ENCODE results near the gene DNAJC3. TPM values are rescaled to one million over a fixed set of nuclear protein-coding genes. Genes with fewer than 3 reads are reported as not detected.

The DNAJC3 gene, protein sequence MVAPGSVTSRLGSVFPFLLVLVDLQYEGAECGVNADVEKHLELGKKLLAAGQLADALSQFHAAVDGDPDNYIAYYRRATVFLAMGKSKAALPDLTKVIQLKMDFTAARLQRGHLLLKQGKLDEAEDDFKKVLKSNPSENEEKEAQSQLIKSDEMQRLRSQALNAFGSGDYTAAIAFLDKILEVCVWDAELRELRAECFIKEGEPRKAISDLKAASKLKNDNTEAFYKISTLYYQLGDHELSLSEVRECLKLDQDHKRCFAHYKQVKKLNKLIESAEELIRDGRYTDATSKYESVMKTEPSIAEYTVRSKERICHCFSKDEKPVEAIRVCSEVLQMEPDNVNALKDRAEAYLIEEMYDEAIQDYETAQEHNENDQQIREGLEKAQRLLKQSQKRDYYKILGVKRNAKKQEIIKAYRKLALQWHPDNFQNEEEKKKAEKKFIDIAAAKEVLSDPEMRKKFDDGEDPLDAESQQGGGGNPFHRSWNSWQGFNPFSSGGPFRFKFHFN
- total RNA-seq = 30.0 TPM
- long read RNA-seq, full-length matches to known transcripts = 7 of 11 reads
- long read RNA-seq, partial matches to known transcripts = 2 of 11 reads
- long read RNA-seq, other reads (novel, unspliced or antisense) = 2 of 11 reads

DNA sequence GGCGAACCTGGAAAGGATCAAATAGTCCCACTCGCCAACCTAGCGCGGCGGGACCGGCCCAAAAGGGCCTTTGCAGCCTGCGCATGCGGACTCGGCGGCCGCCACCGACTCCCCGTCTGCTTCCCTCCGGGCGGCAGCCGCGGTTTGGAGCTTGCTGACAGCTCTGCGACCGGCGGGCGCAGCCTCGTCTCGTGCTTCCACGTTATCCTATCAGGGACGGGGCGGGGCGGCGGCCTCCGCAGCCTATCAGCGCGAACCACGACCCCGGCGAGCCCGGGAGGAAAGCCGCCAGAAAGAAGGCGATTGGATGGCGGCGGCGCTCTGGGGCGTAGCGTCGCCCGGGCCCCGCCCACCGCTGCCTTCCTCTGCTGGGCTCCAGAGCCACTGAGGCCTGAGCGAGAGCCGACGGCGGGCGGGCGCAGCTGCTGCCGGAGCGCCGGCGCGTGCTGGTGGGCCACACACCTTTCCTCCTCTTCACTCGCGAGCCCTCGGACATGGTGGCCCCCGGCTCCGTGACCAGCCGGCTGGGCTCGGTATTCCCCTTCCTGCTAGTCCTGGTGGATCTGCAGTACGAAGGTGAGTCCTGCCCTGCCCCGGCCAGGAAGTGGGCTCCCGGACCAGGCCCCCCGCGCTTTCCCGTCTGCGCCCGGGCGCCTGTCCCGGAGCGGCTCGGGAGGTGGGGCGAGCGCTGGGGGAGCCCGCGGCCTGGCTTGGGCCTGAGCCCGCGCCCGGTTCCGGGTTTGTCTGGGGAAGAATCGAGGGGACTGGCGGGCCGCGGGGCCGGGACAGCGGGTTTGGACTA is at the start of gene DNAJC3:
Gene DNAJC3, plus strand, starts transcription at position 378 of the 802 bp plus-strand sequence. Its CDS starts 117 bp downstream, at position 495.
- intact Hi-C loops (cut with DNase I) = loop anchor here (5.0 kb wide), 1 partner anchor 180 kb away; no protein-coding TSS in a partner anchor
- peak; percentile 100 for DNase-seq (ENCODE audit: missing footprints)

DNA sequence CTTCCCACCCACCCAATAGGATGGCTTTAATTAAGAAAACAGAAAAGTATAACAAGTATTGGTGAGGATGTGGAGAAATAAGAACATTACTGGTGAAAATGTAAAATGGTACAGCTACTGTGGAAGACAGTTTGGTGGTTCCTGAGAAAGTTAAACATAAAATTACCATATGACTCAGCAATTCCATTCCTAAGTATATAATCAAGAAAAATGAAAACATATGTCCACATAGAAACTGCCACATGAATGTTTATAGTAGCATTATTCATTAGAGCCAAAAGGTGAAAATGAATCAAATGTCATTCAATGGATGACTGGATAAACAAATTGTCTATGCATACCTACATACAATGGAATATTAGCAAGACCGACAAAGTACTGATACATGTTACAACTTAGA is 49.3 kb upstream of the DNAJC3 start:
- intact Hi-C loops (cut with DNase I) = no loop called here
- ATAC-seq (no peak), DNase-seq (ENCODE audit: missing footprints) (no peak)

More for the DNA sequence above, at the start of gene DNAJC3:
- ATAC-seq = peak; percentile 99

DNA sequence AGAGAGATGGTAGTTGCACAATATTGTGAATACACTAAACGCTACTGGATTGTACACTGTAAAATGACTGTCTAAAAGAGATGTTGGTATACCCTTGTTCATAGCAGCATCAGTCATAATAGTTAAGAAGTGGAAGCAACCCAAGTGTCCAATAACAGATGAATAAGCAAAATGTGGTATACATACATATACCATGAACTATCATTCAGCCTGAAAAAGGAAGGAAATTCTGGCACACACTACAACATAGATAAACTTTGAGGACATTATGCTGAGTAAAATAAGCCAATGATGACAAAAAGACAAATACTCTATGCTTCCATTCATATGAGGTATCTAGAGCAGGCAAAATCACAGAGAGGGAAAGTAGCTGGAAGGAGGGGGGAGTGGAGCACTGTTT is 48.5 kb upstream of the DNAJC3 start:
- ATAC-seq (no peak), DNase-seq (ENCODE audit: missing footprints) (no peak)
- intact Hi-C loops (cut with DNase I) = no loop called here

DNA sequence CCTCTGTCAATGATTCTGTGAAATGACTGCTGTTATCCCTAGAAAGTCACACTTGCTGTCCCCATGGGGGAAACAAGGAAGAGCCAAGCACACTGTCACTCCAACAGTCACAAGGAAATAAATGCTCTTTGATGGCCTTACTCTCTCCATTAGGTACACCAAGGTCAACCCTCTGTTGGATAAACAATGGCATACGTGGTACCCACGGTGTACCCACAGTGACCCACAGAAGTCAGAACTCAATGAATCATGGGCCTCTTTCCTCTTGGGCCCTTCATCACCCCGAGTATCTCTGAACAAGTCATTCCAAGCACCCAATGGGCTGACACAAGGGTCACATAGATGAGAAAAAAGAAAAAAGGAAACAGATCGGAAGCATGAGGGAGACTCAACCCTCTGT is 47.9 kb upstream of the DNAJC3 start:
- ATAC-seq = no peak
- intact Hi-C loops (cut with DNase I) = no loop called here

DNA sequence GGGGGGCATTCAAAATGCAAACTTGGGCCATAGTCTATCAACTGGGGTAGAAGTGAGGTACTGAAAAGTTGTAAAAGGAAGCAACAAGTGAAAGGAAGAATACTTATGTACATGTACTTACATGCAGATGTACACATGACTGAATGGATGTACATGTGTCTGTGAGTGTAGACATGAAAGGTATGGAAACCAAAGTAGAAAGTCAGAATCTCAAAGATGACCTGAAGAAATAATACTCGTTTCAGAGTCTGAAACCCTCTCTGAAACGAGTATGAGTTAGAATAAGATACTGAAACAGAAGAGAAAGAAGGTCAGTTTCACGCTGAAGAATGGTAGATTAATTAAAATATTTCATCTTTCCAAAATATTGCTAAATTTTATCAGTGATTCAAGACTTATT is 46.3 kb upstream of the DNAJC3 start:
- intact Hi-C loops (cut with DNase I) = no loop called here

More for the DNA sequence above, 47.9 kb upstream of the DNAJC3 start:
- DNase-seq (ENCODE audit: missing footprints) = no peak

DNA sequence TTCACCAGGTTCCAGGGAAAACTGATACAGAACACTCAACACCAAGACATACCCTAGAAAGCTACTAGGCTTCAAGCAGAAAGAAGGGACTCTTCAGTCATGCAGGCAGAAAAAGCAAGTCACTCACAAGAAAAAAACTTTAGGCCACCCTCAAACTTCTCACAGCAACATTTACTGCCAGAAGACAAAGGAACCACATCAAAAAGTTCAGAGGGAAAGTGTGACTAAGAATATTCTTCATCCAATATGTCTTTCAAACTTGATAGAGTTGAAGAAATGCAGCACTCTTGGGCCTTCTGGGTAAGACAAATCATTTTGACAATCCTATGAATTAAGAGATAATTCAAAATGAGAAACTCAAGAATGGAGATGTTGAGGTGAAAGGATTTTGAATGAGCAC is 40.1 kb upstream of the DNAJC3 start:
- intact Hi-C loops (cut with DNase I) = no loop called here
- no peak for ATAC-seq

More for the DNA sequence above, 46.3 kb upstream of the DNAJC3 start:
- no peak for DNase-seq (ENCODE audit: missing footprints)
- ATAC-seq = no peak

DNA sequence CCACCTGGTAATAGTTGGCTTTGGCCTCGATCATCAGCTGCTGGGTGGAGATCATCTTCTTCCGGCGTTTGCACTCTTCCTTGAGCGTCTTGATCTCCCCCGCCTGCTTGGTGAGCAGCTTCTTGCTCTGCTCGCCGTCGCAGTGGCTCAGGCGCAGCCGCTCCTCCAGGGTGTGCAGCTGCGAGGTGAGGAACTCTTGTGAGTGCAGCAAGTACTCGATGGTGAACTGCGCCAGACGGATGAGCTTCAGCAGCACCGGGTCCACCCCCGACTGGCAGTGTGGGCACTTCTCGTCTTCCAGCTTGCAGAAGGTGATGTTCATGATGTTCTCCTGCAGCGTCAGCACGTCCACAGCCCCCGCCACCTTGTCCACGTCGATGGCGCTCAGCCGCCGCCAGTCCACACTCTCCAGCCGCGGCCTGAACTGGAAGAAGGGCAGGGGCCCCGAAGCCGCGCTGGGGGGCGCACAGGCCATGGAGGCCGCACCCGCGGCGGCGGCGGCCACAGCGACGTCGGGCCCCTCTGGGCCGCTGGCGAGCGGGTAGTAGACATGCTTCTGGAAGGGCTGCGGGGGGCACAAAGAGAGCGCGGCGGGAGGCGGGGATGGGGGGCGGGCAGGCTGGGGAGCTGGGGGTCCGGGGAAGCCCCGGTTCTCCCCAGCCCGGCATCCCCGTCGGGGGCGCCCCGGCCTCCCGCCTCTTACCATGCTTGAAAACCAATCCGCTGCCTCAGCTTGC is 35.5 kb upstream of the DNAJC3 start:
- no peak for ATAC-seq
- intact Hi-C loops (cut with DNase I) = no loop called here
- DNase-seq (ENCODE audit: missing footprints) = peak; percentile 72

More for the DNA sequence above, 40.1 kb upstream of the DNAJC3 start:
- DNase-seq (ENCODE audit: missing footprints) = no peak

DNA sequence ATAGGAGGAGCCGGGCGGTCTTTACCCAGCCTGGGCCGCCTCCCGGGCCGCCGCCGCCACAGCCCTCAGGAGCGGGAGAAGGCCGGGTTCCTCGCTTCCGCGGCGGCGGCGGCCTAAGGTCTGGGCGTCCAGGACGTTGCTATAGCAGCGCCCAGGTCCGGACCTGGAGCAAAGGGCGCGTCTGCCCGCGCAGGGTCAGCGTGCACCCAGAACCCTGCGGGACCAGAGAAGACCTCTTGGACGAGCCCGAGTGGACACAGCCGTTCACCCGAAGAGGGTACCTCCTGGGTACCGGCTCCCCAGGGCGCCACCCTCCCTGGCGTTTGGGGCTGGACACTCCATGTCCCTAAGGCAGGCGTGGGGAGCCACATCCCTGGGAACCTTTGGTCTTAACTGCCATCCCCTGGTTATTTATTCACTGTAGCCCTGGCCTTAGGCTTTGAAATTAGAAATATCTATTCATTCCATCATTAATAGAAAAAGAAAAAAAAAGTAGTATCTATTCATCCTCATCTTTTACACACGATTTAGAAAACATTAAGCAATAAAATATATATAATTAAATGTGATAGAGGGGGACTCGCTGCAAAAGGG is 34.8 kb upstream of the DNAJC3 start:
- intact Hi-C loops (cut with DNase I) = no loop called here
- DNase-seq (ENCODE audit: missing footprints) = no peak

DNA sequence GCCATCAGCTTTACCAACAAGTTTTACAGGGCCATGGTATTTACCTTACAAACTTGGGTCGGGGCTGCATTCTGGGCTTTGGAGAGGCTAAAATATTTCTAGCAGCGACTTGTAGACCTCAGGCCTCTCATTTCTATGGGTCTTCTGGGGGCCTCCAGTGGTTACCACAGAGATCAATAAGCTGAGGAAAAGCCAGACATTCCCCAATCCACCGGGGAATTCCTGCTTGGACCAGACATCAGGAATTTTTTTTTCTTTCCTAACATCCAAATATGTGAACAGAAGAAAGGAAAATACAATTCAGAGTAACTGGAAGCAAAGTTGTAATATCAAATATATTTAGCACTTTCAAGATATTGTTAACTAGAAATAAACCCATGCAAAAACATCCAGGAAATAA is 33.9 kb upstream of the DNAJC3 start:
- no peak for DNase-seq (ENCODE audit: missing footprints)
- intact Hi-C loops (cut with DNase I) = no loop called here
- ATAC-seq = no peak

More for the DNA sequence above, 34.8 kb upstream of the DNAJC3 start:
- peak; percentile 75 for ATAC-seq

DNA sequence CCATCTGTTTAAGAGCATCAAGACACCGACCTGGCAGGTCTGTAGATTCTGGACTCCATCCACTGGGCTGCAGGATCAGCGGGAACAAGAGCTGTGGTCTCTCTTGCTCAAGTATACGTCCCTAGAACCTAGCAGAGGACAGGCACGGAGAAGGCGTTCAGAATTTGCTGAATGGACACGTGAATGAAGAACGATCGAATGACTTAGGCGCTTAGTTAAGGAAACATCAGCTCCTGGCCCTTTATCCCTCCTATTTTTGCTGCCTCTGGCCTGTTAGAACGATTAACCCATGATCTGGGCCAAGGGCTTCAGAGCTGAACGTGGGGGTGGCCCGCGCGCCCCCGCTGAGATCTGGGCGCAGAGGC is 33.4 kb upstream of the DNAJC3 start:
- ATAC-seq = no peak

DNA sequence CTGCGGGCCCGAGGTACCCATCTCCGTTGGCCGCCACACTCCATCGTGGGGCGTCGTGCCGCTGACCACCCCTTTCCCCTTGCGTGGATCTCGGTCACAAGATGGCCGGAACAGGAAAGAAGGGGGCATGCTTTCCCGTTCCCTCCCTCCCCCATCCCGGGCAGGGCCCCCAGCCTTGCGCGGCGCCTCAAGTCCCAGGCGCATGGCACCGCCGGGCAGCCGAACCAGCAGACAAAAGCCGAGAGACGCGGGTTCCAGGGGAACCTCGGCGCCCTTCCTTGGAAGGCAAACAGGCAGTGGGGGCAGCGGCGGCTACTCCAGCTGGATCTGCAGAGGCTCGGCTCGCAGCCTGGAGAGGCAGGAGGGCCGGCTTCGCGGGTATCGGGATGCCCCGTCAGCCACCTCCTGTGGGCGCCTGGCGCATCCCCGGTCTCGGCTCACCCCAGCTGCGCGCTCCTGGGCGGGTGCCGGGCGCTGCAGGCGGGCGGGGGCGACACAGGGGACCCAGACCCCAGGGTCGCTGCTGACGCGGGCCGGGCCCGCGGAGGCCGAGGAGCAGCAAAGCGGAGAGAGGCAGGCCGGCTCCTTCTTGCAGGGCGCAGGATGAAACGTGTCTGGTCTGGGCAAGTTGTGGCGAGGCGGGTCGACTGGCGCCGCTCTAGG is 32.9 kb upstream of the DNAJC3 start:
- DNase-seq (ENCODE audit: missing footprints) (peak; percentile 66), ATAC-seq (peak; percentile 58)
- intact Hi-C loops (cut with DNase I) = no loop called here

More for the DNA sequence above, 33.4 kb upstream of the DNAJC3 start:
- intact Hi-C loops (cut with DNase I) = no loop called here
- no peak for DNase-seq (ENCODE audit: missing footprints)

DNA sequence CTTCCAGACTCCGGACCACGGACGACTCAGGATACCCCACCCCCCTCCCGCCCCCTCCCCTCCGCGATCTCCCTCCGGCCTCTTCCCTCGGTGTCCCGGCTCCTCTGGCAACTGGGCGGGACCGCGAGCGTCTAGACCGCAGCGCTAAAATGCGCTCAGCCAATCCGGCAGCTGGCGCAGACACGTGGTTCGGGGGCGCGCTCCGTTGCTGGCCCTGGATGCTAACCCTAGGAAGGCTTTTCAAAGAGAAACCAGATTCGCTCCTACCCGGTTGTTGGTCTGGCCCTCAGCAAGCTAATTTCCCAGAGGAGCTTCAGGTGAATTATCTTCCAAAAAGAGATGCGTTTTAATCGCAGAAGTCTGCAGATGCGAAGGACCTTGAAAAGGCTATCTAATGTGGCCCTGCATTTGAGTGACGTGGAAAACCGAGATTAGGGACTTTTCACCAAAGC is 32.3 kb upstream of the DNAJC3 start, which contains the start of gene DZIP1:
Gene DZIP1, minus strand, starts transcription at position 106 of the 452 bp plus-strand sequence. CDS start 2,677 bp downstream, outside the sequence.
- ATAC-seq (peak; percentile 92), DNase-seq (ENCODE audit: missing footprints) (peak; percentile 90)
- intact Hi-C loops (cut with DNase I) = no loop called here

DNA sequence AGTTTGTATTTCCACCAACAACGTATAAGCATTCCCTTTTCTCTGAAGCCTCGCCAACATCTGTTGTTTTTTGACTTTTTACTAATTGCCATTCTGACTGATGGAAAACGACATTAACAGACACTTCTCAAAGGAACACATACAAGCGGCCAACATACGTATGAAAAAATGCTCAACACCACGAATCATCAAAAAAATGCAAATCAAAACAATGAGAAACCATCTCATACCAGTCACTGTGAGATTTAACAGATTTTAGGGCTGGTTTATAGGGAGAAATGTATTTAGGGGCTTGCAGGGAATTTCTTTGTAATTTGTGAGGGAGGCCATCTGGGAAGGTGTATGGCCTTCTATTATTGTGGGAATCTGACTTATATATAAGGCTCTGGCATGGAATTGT is 29.6 kb upstream of the DNAJC3 start:
- intact Hi-C loops (cut with DNase I) = no loop called here
- no peak for DNase-seq (ENCODE audit: missing footprints)
- ATAC-seq = no peak

DNA sequence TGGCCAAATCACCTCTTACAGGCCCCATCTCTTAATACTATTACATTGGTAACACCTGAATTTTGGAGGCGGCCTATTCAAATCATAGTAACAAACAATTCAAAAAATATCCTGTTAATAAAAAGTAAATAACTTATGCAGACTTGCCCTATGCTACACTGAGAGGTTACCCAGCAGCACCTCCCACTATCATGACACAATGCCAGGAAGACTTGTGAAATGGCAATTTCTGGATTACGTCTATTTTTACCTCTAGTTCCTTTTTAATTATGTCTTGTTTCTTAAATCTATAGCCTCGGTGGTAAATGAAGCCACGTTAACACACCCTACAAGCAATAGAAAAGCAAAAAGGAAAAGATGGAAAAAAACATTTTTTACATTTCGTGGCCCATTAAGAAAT is 26.2 kb upstream of the DNAJC3 start:
- intact Hi-C loops (cut with DNase I) = no loop called here
- no peak for DNase-seq (ENCODE audit: missing footprints)
- ATAC-seq = no peak

DNA sequence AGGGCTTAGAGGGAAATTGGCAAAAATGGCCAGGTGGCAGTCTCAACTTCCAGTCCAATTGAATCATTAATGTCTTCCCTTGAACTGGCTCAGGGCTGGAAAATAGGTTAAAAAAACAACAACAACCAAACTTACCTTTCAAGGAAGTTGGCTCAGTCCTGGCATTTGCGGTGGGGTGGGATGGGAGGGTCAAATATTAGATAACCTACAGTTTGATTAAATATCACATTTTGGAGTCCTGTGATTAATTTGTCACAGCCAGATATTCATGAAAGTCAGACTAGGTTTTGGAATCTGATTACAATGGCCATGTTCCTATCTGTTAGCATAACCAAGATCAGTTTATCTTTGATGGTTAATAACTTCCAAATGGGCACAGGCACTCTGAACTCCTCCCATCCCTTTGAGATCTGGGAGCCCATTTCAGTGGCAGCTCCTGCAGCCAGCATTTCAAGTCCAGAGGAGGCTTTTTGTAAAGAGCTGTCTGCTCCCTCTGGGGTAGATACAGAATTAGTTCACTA is 24.6 kb upstream of the DNAJC3 start:
- ATAC-seq = no peak
- no peak for DNase-seq (ENCODE audit: missing footprints)
- intact Hi-C loops (cut with DNase I) = no loop called here

DNA sequence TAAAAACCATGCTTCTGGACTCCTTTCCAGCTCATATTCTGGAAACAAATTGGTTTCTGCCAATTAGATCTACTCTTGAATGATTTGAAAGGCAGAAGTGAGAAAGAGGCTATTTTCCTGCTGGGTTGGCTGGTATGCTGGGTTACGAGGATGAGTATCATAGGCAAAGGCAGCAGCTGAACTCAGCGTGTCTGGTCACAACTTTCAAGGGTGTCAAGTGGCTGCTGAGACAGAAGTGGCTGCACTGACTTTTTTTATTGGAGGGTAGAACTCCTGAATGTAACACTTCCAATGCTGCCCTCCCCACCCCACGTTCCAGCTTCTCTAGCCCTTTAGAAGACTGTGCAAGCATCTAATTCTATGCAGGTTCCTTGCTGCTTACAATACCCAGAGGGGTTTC is 24.1 kb upstream of the DNAJC3 start:
- ATAC-seq (peak; percentile 28), DNase-seq (ENCODE audit: missing footprints) (no peak)
- intact Hi-C loops (cut with DNase I) = no loop called here

DNA sequence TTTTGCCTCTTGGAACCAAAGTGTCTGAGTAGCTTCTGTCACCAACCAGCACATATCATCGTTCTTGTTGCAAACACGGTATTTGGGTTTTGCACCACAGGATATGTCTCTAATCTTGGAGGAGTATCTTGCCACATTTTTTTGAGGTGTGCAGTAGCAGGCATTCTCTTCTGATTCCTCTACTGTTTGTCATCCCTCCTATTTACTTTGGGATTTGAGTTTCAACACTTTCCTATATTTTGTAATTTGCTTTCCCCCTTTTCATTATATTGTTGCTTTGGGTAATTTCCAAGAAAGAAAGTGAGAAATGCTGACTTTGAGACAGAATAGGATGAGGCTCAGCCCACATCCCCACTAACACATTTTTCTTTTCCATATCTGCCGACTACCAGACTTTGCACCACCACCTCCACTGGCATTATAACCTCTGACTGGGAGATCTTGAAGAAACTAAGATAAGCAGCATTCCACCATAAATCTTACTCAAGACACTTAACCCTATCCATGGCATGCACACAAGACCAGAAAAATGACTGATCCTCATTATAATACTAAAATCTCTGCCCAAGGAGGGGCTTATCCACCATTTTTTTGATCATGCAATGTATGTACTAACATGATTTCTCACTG is 20.4 kb upstream of the DNAJC3 start:
- intact Hi-C loops (cut with DNase I) = loop anchor here (5.0 kb wide), 1 partner anchor 34 kb away; no protein-coding TSS in a partner anchor

More for the DNA sequence above, 20.4 kb upstream of the DNAJC3 start:
- DNase-seq (ENCODE audit: missing footprints) (no peak), ATAC-seq (no peak)

Measured in Right ventricle myocardium inferior (tissue), 1 donor.